HEK293T (cell line): Measurements from ENCODE around the gene ABCC2.

Source experiments
- ARNT ChIP-seq: fragments of 450-650 bp; IDR thresholded peaks from 2 replicates; pipeline ENCODE4 v1.6.1; 2017; ENCODE audit warnings: mild to moderate bottlenecking
- L3MBTL2 ChIP-seq: fragments of 450-650 bp; conservative IDR thresholded peaks from 2 replicates; pipeline ENCODE4 v1.6.1; 2016; ENCODE audit warnings: mild to moderate bottlenecking
- LEF1 ChIP-seq: fragments of 450-650 bp; IDR thresholded peaks from 2 replicates; pipeline ENCODE4 v1.6.1; 2017; ENCODE audit warnings: mild to moderate bottlenecking, borderline replicate concordance
- NFRKB ChIP-seq: fragments of 450-650 bp; IDR thresholded peaks from 2 replicates; pipeline ENCODE4 v1.6.1; 2016; ENCODE audit warnings: mild to moderate bottlenecking, moderate library complexity
- SP1 ChIP-seq: fragments of 450-650 bp; IDR thresholded peaks from 2 replicates; pipeline ENCODE4 v1.6.1; 2017
- SUZ12 ChIP-seq: fragments of 450-650 bp; IDR thresholded peaks from 2 replicates; pipeline ENCODE4 v1.6.1; 2016; ENCODE audit warnings: mild to moderate bottlenecking
- ZNF384 ChIP-seq: fragments of 450-650 bp; IDR thresholded peaks from 2 replicates; pipeline ENCODE4 v1.6.1; 2016

GRCh38 chr10:99788598-99789256, 6.3 kb downstream of the ABCC2 start:
- TF ChIP-seq SP1 (no peak), ARNT (no peak), SUZ12 (no peak), L3MBTL2 (no peak), NFRKB (no peak), ZNF384 (no peak), LEF1 (no peak)
